ENCODE results near the gene GRIP1.

GRIP1 gene

GRCh38 chr12:66392266-66392915 is 286.5 kb downstream of the GRIP1 start:
- H3F3A ChIP-seq (ENCODE audit: insufficient read depth, low read length), result no peaks in the 10 kb centered on the region
- H3K27ac ChIP-seq (ENCODE audit: low read length), result no peak overlapping the region

GRCh38 chr12:66388517-66388916 is 290.4 kb downstream of the GRIP1 start:
- Histone ChIP-seq H3K4me3 (ENCODE audit: low read length) (no peak overlapping the region), H3K4me1 (ENCODE audit: low read length) (no peaks in the 10 kb centered on the region), H3K79me2 (ENCODE audit: low read length) (no peaks in the 10 kb centered on the region), H3K36me3 (replicated peaks; ENCODE audit: insufficient read depth, low read length) (no peaks in the 10 kb centered on the region), H4K20me1 (ENCODE audit: insufficient read depth, low read length) (no peaks in the 10 kb centered on the region), H3K4me2 (ENCODE audit: low read depth, low read length) (no peak overlapping the region), H3K9me2 (replicated peaks; ENCODE audit: insufficient read depth, low read length) (no peaks in the 10 kb centered on the region), H3K9ac (ENCODE audit: low read length) (no peak overlapping the region), H3K27me3 (replicated peaks; ENCODE audit: insufficient read depth, low read length) (no peaks in the 10 kb centered on the region), H3F3A (ENCODE audit: insufficient read depth, low read length) (no peaks in the 10 kb centered on the region), H2AFZ (ENCODE audit: low read length) (no peak overlapping the region), H3K27ac (ENCODE audit: low read length) (no peak overlapping the region), H3K9me3 (replicated peaks; ENCODE audit: insufficient read depth, low read length) (no peaks in the 10 kb centered on the region)
- TF ChIP-seq EZH2 (optimal IDR thresholded peaks at IDR 0.05; ENCODE audit: low read depth, low read length), result no peak
- no peak for TF ChIP-seq CTCF (IDR thresholded peaks at IDR 0.05; ENCODE audit: low read length)
- no peak for TF ChIP-seq EZH2phosphoT487 (IDR thresholded peaks at IDR 0.05; ENCODE audit: low read length)
- no peak for DNase-seq

More at GRCh38 chr12:66392266-66392915, 286.5 kb downstream of the GRIP1 start:
- H3K4me1 ChIP-seq (ENCODE audit: low read length), result no peaks in the 10 kb centered on the region
- no peak for DNase-seq
- TF ChIP-seq EZH2 (optimal IDR thresholded peaks at IDR 0.05; ENCODE audit: low read depth, low read length), result no peak
- no peak for TF ChIP-seq CTCF (IDR thresholded peaks at IDR 0.05; ENCODE audit: low read length)
- no peak for TF ChIP-seq EZH2phosphoT487 (IDR thresholded peaks at IDR 0.05; ENCODE audit: low read length)
- no peak overlapping the region for H2AFZ ChIP-seq (ENCODE audit: low read length)
- H3K4me3 ChIP-seq (ENCODE audit: low read length), result no peak overlapping the region
- no peak overlapping the region for H3K9ac ChIP-seq (ENCODE audit: low read length)
- no peaks in the 10 kb centered on the region for H3K79me2 ChIP-seq (ENCODE audit: low read length)
- no peak overlapping the region for H3K4me2 ChIP-seq (ENCODE audit: low read depth, low read length)
- H3K9me2 ChIP-seq (replicated peaks; ENCODE audit: insufficient read depth, low read length), result no peaks in the 10 kb centered on the region
- no peaks in the 10 kb centered on the region for H4K20me1 ChIP-seq (ENCODE audit: insufficient read depth, low read length)
- H3K9me3 ChIP-seq (replicated peaks; ENCODE audit: insufficient read depth, low read length), result no peaks in the 10 kb centered on the region
- H3K27me3 ChIP-seq (replicated peaks; ENCODE audit: insufficient read depth, low read length), result no peaks in the 10 kb centered on the region
- no peaks in the 10 kb centered on the region for H3K36me3 ChIP-seq (replicated peaks; ENCODE audit: insufficient read depth, low read length)

- no peaks in the 10 kb centered on the region for H3F3A ChIP-seq (ENCODE audit: insufficient read depth, low read length)
- H3K4me3 ChIP-seq (ENCODE audit: low read length), result no peak overlapping the region
- no peaks in the 10 kb centered on the region for H3K79me2 ChIP-seq (ENCODE audit: low read length)
- H3K36me3 ChIP-seq (replicated peaks; ENCODE audit: insufficient read depth, low read length), result no peaks in the 10 kb centered on the region
- H3K27ac ChIP-seq (ENCODE audit: low read length), result no peak overlapping the region
- H3K27me3 ChIP-seq (replicated peaks; ENCODE audit: insufficient read depth, low read length), result no peaks in the 10 kb centered on the region
- no peak overlapping the region for H3K9ac ChIP-seq (ENCODE audit: low read length)
- no peaks in the 10 kb centered on the region for H3K9me2 ChIP-seq (replicated peaks; ENCODE audit: insufficient read depth, low read length)
- no peak overlapping the region for H2AFZ ChIP-seq (ENCODE audit: low read length)
- no peaks in the 10 kb centered on the region for H3K9me3 ChIP-seq (replicated peaks; ENCODE audit: insufficient read depth, low read length)
- DNase-seq, result no peak
- TF ChIP-seq EZH2 (optimal IDR thresholded peaks at IDR 0.05; ENCODE audit: low read depth, low read length) (no peak), CTCF (IDR thresholded peaks at IDR 0.05; ENCODE audit: low read length) (no peak), EZH2phosphoT487 (IDR thresholded peaks at IDR 0.05; ENCODE audit: low read length) (no peak)
- no peak overlapping the region for H3K4me2 ChIP-seq (ENCODE audit: low read depth, low read length)
- H4K20me1 ChIP-seq (ENCODE audit: insufficient read depth, low read length), result no peaks in the 10 kb centered on the region
- no peaks in the 10 kb centered on the region for H3K4me1 ChIP-seq (ENCODE audit: low read length)
Measured at GRCh38 chr12:66387117-66387516, 291.8 kb downstream of the GRIP1 start.
